ENCODE measurements around the gene ASS1. TPM values are rescaled to one million over a fixed set of nuclear protein-coding genes. Genes with fewer than 3 reads are reported as not detected.

The ASS1 gene
- total and polyA plus RNA-seq, 2 donors (not counting 1 experiment from before 2014, with no cell fraction given): 44.7 to 223 TPM

- no peak overlapping the region for H3K4me2 ChIP-seq (ENCODE audit: extremely low read depth, insufficient read depth, low read length)
- no peaks in the 10 kb centered on the region for H3K36me3 ChIP-seq (ENCODE audit: control insufficient read depth, insufficient read depth, low read length)
- no peak overlapping the region for H3K9ac ChIP-seq (ENCODE audit: insufficient read depth, low read length)
- no peaks in the 10 kb centered on the region for H3K9me3 ChIP-seq (ENCODE audit: control insufficient read depth, insufficient read depth, low read depth, low read length)
- H2AFZ ChIP-seq (ENCODE audit: low read length): no peak overlapping the region
- DNase-seq (ENCODE audit: low read depth in 2 of 2): no peak
- TF ChIP-seq EZH2 (IDR thresholded peaks at IDR 0.05; ENCODE audit: low read length, missing control alignments) (no peak), CTCF (conservative IDR thresholded peaks at IDR 0.05 in 1 of 2, IDR thresholded peaks at IDR 0.05 in 1 of 2; ENCODE audit: low read depth in 1 of 2, low read length in 2 of 2) (no peak)
- H3K4me3 ChIP-seq (replicated peaks in 1 of 4; ENCODE audit: control extremely low read depth in 1 of 4, insufficient read depth in 1 of 4, low read depth in 3 of 4, low read length in 4 of 4): no peak overlapping the region
- no peak overlapping the region for H3K27ac ChIP-seq (ENCODE audit: insufficient read depth, low read length)
- H4K20me1 ChIP-seq (ENCODE audit: control insufficient read depth, extremely low read depth, insufficient read depth, low read length): no peaks in the 10 kb centered on the region
- no peaks in the 10 kb centered on the region for H3K4me1 ChIP-seq (ENCODE audit: control insufficient read depth, extremely low read depth, insufficient read depth, low read length)
- no peaks in the 10 kb centered on the region for H3K79me2 ChIP-seq (ENCODE audit: control insufficient read depth, insufficient read depth, low read length)
- no peaks in the 10 kb centered on the region for H3K27me3 ChIP-seq (ENCODE audit: control insufficient read depth, insufficient read depth, low read length)
These were observed 77.6 kb downstream of the ASS1 start for GRCh38 chr9:130522233-130522808.

DNA sequence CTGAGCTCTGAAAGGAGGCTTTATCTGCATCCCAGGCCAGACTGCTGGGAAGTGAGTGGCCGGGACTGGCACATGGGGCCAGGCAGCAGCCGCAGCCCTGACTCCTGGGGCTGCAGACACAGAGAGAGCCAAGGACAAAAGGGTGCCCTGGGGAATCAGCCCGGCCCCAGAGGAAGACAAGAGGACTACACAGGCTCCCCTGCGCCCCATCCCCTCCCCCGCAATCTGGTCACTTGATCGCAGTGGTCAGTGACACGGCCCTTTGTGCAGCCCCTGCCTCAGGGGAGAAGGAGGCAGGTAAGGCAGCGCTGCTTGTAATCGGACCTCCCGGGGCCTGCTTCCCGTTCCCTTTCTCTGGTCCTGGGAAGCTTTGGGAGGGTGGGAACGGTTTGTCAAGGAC is 79.2 kb downstream of the ASS1 start:
- Histone ChIP-seq H3K27ac (ENCODE audit: insufficient read depth, low read length) (no peak overlapping the region), H4K20me1 (ENCODE audit: control insufficient read depth, extremely low read depth, insufficient read depth, low read length) (no peaks in the 10 kb centered on the region), H3K4me1 (ENCODE audit: control insufficient read depth, extremely low read depth, insufficient read depth, low read length) (no peaks in the 10 kb centered on the region), H3K4me2 (ENCODE audit: extremely low read depth, insufficient read depth, low read length) (no peak overlapping the region), H3K9me3 (ENCODE audit: control insufficient read depth, insufficient read depth, low read depth, low read length) (no peaks in the 10 kb centered on the region), H3K4me3 (replicated peaks in 1 of 4; ENCODE audit: control extremely low read depth in 1 of 4, insufficient read depth in 1 of 4, low read depth in 3 of 4, low read length in 4 of 4) (no peak overlapping the region), H2AFZ (ENCODE audit: low read length) (no peak overlapping the region), H3K79me2 (ENCODE audit: control insufficient read depth, insufficient read depth, low read length) (no peaks in the 10 kb centered on the region), H3K36me3 (ENCODE audit: control insufficient read depth, insufficient read depth, low read length) (no peaks in the 10 kb centered on the region), H3K27me3 (ENCODE audit: control insufficient read depth, insufficient read depth, low read length) (no peaks in the 10 kb centered on the region), H3K9ac (ENCODE audit: insufficient read depth, low read length) (no peak overlapping the region)
- no peak for DNase-seq (ENCODE audit: low read depth in 2 of 2)
- no peak for TF ChIP-seq EZH2 (IDR thresholded peaks at IDR 0.05; ENCODE audit: low read length, missing control alignments)
- no peak for TF ChIP-seq CTCF (conservative IDR thresholded peaks at IDR 0.05 in 1 of 2, IDR thresholded peaks at IDR 0.05 in 1 of 2; ENCODE audit: low read depth in 1 of 2, low read length in 2 of 2)

DNA sequence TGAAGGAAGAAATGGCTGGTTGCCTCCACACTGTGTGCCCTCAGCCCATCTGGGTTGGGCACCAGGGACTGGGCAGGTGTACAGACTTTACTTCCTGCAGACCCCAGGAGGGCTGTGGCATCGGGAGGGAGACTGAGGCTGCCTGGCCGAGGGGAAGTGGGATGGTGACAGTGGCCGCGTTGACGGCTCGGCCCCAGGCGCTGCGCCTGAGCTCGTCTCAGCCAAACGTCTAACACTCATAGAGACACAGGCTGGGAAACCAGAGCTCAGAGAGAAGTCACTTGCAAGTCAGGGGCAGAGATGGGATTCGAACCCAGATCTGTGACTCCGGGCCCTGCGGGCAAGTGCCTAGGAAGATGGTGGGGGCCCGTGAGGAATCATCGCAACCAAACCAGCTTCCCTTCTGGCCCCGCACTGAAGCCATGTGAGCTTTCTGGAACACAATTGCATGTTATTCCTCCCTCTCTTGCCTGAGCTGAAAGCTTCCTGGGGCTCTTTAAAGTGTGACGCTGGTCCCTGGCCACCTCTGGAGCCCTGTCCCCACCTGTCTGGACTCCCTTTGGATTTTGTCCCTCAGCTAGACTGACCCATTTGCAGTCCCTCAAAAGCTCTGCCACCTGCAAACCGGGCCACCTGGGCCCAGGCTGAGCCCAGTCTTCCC is 81.6 kb downstream of the ASS1 start:
- Histone ChIP-seq H3K27ac (ENCODE audit: insufficient read depth, low read length) (no peak overlapping the region), H3K27me3 (ENCODE audit: control insufficient read depth, insufficient read depth, low read length) (peaks cover 2% of the 10 kb centered on the region), H3K36me3 (ENCODE audit: control insufficient read depth, insufficient read depth, low read length) (no peaks in the 10 kb centered on the region), H2AFZ (ENCODE audit: low read length) (no peak overlapping the region), H3K4me1 (ENCODE audit: control insufficient read depth, extremely low read depth, insufficient read depth, low read length) (no peaks in the 10 kb centered on the region), H3K4me2 (ENCODE audit: extremely low read depth, insufficient read depth, low read length) (no peak overlapping the region), H3K9me3 (ENCODE audit: control insufficient read depth, insufficient read depth, low read depth, low read length) (no peaks in the 10 kb centered on the region), H3K9ac (ENCODE audit: insufficient read depth, low read length) (no peak overlapping the region), H3K4me3 (replicated peaks in 1 of 4; ENCODE audit: control extremely low read depth in 1 of 4, insufficient read depth in 1 of 4, low read depth in 3 of 4, low read length in 4 of 4) (no peak overlapping the region), H3K79me2 (ENCODE audit: control insufficient read depth, insufficient read depth, low read length) (no peaks in the 10 kb centered on the region), H4K20me1 (ENCODE audit: control insufficient read depth, extremely low read depth, insufficient read depth, low read length) (no peaks in the 10 kb centered on the region)
- TF ChIP-seq CTCF (conservative IDR thresholded peaks at IDR 0.05 in 1 of 2, IDR thresholded peaks at IDR 0.05 in 1 of 2; ENCODE audit: low read depth in 1 of 2, low read length in 2 of 2) (no peak), EZH2 (IDR thresholded peaks at IDR 0.05; ENCODE audit: low read length, missing control alignments) (no peak)
- DNase-seq (ENCODE audit: low read depth in 2 of 2): no peak

Measured in fibroblast of lung (primary cell).